IPS DF 4.7 (cell line): ENCODE data around the gene MALRD1.

ENCODE experiments used
- DNase-seq: peaks from one replicate; pipeline ENCODE4 v3.0.0-alpha.2; 2013; ENCODE audit warnings: low spot score; ENCODE audit errors: extremely low read depth

MALRD1 gene

GRCh38 chr10:19048489-19048888 is at the start of gene MALRD1:
MALRD1 (plus strand) TSS chr10:19048801; CDS start chr10:19048939, 138 bp downstream.
- no peak for DNase-seq

GRCh38 chr10:19003341-19003740 is 45.3 kb upstream of the MALRD1 start:
- no peak for DNase-seq

GRCh38 chr10:19012111-19012510 is 36.5 kb upstream of the MALRD1 start:
- DNase-seq: no peak

GRCh38 chr10:19014034-19014433 is 34.6 kb upstream of the MALRD1 start:
- no peak for DNase-seq

GRCh38 chr10:19014498-19014897 is 34.1 kb upstream of the MALRD1 start:
- no peak for DNase-seq

GRCh38 chr10:19017116-19017890 is 31.3 kb upstream of the MALRD1 start:
- no peak for DNase-seq

- DNase-seq: no peak
Measured at GRCh38 chr10:19021162-19021561, 27.4 kb upstream of the MALRD1 start.

- no peak for DNase-seq
Measured at GRCh38 chr10:19024611-19025010, 24.0 kb upstream of the MALRD1 start.

GRCh38 chr10:19031763-19032162 is 16.8 kb upstream of the MALRD1 start:
- no peak for DNase-seq

- DNase-seq: no peak
Measured at GRCh38 chr10:19033741-19034140, 14.9 kb upstream of the MALRD1 start.

- DNase-seq: no peak
Measured at GRCh38 chr10:19041171-19041570, 7.4 kb upstream of the MALRD1 start.

GRCh38 chr10:19043431-19043830 is 5.2 kb upstream of the MALRD1 start:
- DNase-seq: no peak

GRCh38 chr10:19046679-19047078 is 1.9 kb upstream of the MALRD1 start:
- no peak for DNase-seq

GRCh38 chr10:19048891-19049290 is 290 bp downstream of the MALRD1 start:
- no peak for DNase-seq

- no peak for DNase-seq
Measured at GRCh38 chr10:19049567-19049966, 966 bp downstream of the MALRD1 start.

- DNase-seq: no peak
Measured at GRCh38 chr10:19054289-19054835, 5.8 kb downstream of the MALRD1 start.

- DNase-seq: no peak
Measured at GRCh38 chr10:19058046-19058445, 9.4 kb downstream of the MALRD1 start.

- DNase-seq: no peak
Measured at GRCh38 chr10:19063986-19064385, 15.4 kb downstream of the MALRD1 start.

- no peak for DNase-seq
Measured at GRCh38 chr10:19071946-19072345, 23.3 kb downstream of the MALRD1 start.

- no peak for DNase-seq
Measured at GRCh38 chr10:19077276-19077675, 28.7 kb downstream of the MALRD1 start.

GRCh38 chr10:19096501-19097073 is 48.0 kb downstream of the MALRD1 start:
- no peak for DNase-seq

GRCh38 chr10:19097151-19097550 is 48.5 kb downstream of the MALRD1 start:
- DNase-seq: no peak

- DNase-seq: no peak
Measured at GRCh38 chr10:19098803-19099202, 50.2 kb downstream of the MALRD1 start.
